Muscle layer of duodenum (tissue), 2 donors: ENCODE data around the gene PLCD3.
A peak's percentile ranks its signal among the peaks of the same experiment; 100 is the strongest.

ENCODE experiments used
- H3K27ac ChIP-seq: one replicate; pipeline ENCODE4 v1.7.0; 2013; ENCODE audit warnings: mild to moderate bottlenecking, low read length
- H3K27me3 ChIP-seq: one replicate; pipeline ENCODE4 v1.7.0; 2013; ENCODE audit warnings: low read depth, mild to moderate bottlenecking, control low read depth, low read length
- H3K36me3 ChIP-seq, 2 donors: one replicate each; pipeline ENCODE4 v1.7.0; 2013; ENCODE audit warnings: low read length in 2 of 2, control low read depth in 1 of 2, mild to moderate bottlenecking in 1 of 2; ENCODE audit not compliant: insufficient read depth in 2 of 2, control insufficient read depth in 1 of 2
- H3K4me1 ChIP-seq, 2 donors: one replicate each; pipeline ENCODE4 v1.7.0; 2013; ENCODE audit warnings: low read length in 2 of 2, mild to moderate bottlenecking in 2 of 2, control low read depth in 1 of 2, moderate library complexity in 1 of 2; ENCODE audit not compliant: insufficient read depth in 2 of 2, control insufficient read depth in 1 of 2
- H3K4me3 ChIP-seq, 2 donors: one replicate each; pipeline ENCODE4 v1.7.0; 2013; ENCODE audit warnings: low read length in 2 of 2, low read depth in 1 of 2, mild to moderate bottlenecking in 1 of 2
- H3K9me3 ChIP-seq, 2 donors: one replicate each; pipeline ENCODE4 v1.7.0; 2013; ENCODE audit warnings: low read length in 2 of 2, control low read depth in 1 of 2, mild to moderate bottlenecking in 1 of 2; ENCODE audit not compliant: control insufficient read depth in 1 of 2
- donor health status: healthy.

PLCD3 gene

GRCh38 chr17:45162025-45162687 lies 29.8 kb upstream of the PLCD3 start:
- Histone ChIP-seq H3K27me3 (no peaks in the 10 kb centered on the region), H3K4me3 (peak overlapping the region; percentile 76 to 98), H3K9me3 (no peaks in the 10 kb centered on the region), H3K27ac (no peak overlapping the region), H3K4me1 (peaks cover 7 to 42% of the 10 kb centered on the region in 2 donors), H3K36me3 (peaks cover 0 to 6% of the 10 kb centered on the region in 2 donors)

DNA sequence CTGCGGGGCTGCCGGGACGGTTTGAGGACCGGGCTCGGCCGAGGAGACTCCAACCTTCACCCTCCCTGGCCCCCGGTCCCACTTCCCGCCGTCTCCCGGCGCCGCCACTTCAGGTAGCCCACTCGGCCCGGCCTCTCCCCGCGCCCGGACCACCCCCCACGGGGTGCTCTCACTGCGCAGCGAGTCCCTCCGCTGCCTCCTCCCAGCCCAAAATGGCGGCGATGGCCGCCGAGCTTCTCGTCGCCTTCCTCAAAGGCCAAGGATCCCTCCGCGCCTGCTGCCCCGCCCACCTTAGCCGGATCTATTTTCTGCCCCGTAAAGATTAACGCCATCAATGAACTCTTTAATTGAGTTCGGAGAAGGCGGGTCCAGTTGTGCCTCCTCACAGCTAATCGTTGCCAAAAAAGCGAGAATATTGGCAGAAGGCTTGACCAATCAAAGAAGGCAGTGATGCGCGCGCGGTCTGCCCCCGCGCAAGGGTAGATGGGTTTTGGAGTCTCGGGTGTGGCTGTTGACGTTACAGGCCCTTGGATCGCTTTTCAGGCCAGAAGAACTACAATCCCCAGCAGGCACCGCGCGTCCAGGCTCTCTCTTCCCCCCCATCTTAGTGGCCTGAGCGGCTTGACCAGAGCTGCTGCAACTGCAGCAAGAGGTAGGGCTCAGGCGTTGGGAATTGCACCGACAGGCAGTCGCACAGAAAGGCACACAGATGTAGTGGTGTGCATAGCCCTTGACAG lies 29.1 kb upstream of the PLCD3 start, which contains the start of gene HEXIM2:
Gene HEXIM2 (plus strand): TSS at position 588 of the 737 bp plus-strand sequence. CDS start 919 bp downstream, outside the sequence.
- Histone ChIP-seq H3K9me3 (no peaks in the 10 kb centered on the region), H3K27me3 (no peaks in the 10 kb centered on the region), H3K27ac (peak within 1 kb of the TSS; percentile 99), H3K4me3 (peak within 1 kb of the TSS; percentile 76 to 98), H3K4me1 (peaks cover 7 to 44% of the 10 kb centered on the region in 2 donors), H3K36me3 (peaks cover 0 to 6% of the 10 kb centered on the region in 2 donors)

- Histone ChIP-seq H3K27ac (peak overlapping the region; percentile 99), H3K9me3 (no peaks in the 10 kb centered on the region), H3K4me1 (peaks cover 7 to 48% of the 10 kb centered on the region in 2 donors), H3K36me3 (peaks cover 0 to 6% of the 10 kb centered on the region in 2 donors), H3K27me3 (no peaks in the 10 kb centered on the region), H3K4me3 (peak overlapping the region; percentile 76 to 98)
These were observed 28.4 kb upstream of the PLCD3 start for GRCh38 chr17:45160447-45161287.

DNA sequence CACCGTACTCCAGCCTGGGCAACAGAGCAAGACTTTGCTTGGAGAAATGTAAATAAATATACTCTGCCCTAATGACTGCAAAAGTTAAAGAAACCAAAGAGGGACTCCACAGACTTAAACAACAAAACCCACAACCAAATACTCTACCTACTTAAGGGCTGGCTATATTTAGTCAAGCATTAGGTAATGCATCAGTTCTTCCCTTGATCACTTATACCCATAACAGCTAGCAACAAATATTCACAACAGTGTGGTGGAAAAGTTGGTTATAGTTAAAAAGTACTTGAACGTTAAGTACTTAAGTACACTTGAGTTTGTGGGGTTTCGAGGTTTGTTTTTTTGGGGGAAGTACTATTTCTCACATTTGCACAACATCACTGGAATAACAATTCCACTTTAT lies 23.9 kb upstream of the PLCD3 start:
- no peak overlapping the region for H3K4me3 ChIP-seq
- H3K27ac ChIP-seq, result no peak overlapping the region
- no peaks in the 10 kb centered on the region for H3K9me3 ChIP-seq
- no peaks in the 10 kb centered on the region for H3K27me3 ChIP-seq
- H3K36me3 ChIP-seq, result peaks cover 0 to 5% of the 10 kb centered on the region in 2 donors
- peaks cover 14 to 47% of the 10 kb centered on the region in 2 donors for H3K4me1 ChIP-seq

DNA sequence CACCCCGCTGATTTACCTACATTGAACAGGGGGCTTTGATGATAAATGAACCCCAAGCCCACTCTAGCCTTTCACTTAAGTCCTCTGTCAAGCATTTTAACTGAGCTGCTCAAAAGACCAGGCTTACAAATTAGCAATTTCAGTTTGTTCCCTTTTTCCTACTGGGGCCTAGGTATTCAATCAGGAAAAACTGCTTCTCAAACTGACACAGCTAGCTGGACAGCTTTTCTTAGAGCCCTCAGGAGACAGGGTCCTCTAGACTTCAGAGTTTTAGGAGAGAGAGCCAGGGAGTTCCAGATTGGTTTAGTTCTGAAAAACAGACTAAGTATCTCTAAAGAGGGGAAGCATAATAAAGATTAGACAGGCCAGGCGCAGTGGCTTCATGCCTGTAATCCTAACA lies 23.2 kb upstream of the PLCD3 start:
- peaks cover 17 to 54% of the 10 kb centered on the region in 2 donors for H3K4me1 ChIP-seq
- no peak overlapping the region for H3K4me3 ChIP-seq
- H3K36me3 ChIP-seq, result no peaks in the 10 kb centered on the region
- no peak overlapping the region for H3K27ac ChIP-seq
- H3K27me3 ChIP-seq, result no peaks in the 10 kb centered on the region
- no peaks in the 10 kb centered on the region for H3K9me3 ChIP-seq

GRCh38 chr17:45155029-45155428 lies 22.7 kb upstream of the PLCD3 start:
- Histone ChIP-seq H3K36me3 (no peaks in the 10 kb centered on the region), H3K9me3 (no peaks in the 10 kb centered on the region), H3K27me3 (no peaks in the 10 kb centered on the region), H3K4me1 (peaks cover 17 to 53% of the 10 kb centered on the region in 2 donors), H3K4me3 (no peak overlapping the region), H3K27ac (no peak overlapping the region)

GRCh38 chr17:45150911-45151809 lies 18.8 kb upstream of the PLCD3 start:
- peaks cover 15 to 31% of the 10 kb centered on the region in 2 donors for H3K4me1 ChIP-seq
- peaks cover 0 to 4% of the 10 kb centered on the region in 2 donors for H3K36me3 ChIP-seq
- peak overlapping the region; percentile 83 to 89 for H3K4me3 ChIP-seq
- H3K27ac ChIP-seq, result peak overlapping the region; percentile 10
- no peaks in the 10 kb centered on the region for H3K9me3 ChIP-seq
- H3K27me3 ChIP-seq, result no peaks in the 10 kb centered on the region

GRCh38 chr17:45149669-45150664 lies 17.7 kb upstream of the PLCD3 start:
- Histone ChIP-seq H3K27ac (peak overlapping the region; percentile 94), H3K36me3 (peaks cover 0 to 4% of the 10 kb centered on the region in 2 donors), H3K27me3 (no peaks in the 10 kb centered on the region), H3K4me1 (peaks cover 15 to 38% of the 10 kb centered on the region in 2 donors), H3K4me3 (peak overlapping the region; percentile 83 to 89), H3K9me3 (no peaks in the 10 kb centered on the region)

DNA sequence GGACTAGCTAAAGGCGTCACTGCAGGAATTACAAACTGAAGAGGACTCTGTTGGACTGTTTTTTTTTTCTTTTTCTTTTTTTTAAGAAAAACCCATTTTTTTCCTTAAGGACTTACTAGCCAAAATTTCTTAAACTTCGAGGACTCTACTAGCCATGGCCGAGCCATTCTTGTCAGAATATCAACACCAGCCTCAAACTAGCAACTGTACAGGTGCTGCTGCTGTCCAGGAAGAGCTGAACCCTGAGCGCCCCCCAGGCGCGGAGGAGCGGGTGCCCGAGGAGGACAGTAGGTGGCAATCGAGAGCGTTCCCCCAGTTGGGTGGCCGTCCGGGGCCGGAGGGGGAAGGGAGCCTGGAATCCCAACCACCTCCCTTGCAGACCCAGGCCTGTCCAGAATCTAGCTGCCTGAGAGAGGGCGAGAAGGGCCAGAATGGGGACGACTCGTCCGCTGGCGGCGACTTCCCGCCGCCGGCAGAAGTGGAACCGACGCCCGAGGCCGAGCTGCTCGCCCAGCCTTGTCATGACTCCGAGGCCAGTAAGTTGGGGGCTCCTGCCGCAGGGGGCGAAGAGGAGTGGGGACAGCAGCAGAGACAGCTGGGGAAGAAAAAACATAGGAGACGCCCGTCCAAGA lies 16.8 kb upstream of the PLCD3 start:
- H3K4me1 ChIP-seq, result peaks cover 15 to 45% of the 10 kb centered on the region in 2 donors
- H3K9me3 ChIP-seq, result no peaks in the 10 kb centered on the region
- H3K27me3 ChIP-seq, result no peaks in the 10 kb centered on the region
- H3K27ac ChIP-seq, result peak overlapping the region; percentile 94
- H3K4me3 ChIP-seq, result peak overlapping the region; percentile 83 to 89
- H3K36me3 ChIP-seq, result peaks cover 0 to 4% of the 10 kb centered on the region in 2 donors
